Frontal cortex (tissue), 4 donors: ENCODE data around the gene TMED1. TPM values are rescaled to one million over a fixed set of nuclear protein-coding genes. Genes with fewer than 3 reads are reported as not detected.
A peak's percentile ranks its signal among the peaks of the same experiment; 100 is the strongest.

ENCODE experiments used
- DNase-seq, 2 donors: peaks; one replicate each; pipeline ENCODE4 v3.0.0; 2012; ENCODE audit warnings: low spot score in 2 of 2
- FAIRE-seq: peaks from 2 replicates; lab custom pipeline; 2012; peaks lifted over from hg19 to GRCh38; lab: Jason Lieb, UNC
- total RNA-seq: library from RNA; depleted of rRNA; stranded (reverse); fragments of >200 nt; gene quantifications from one replicate; pipeline ENCODE4 v1.2.3, GENCODE V29; 2014
- donor health status: control.
- donor health status: control.
- donor health status: control.

The TMED1 gene
- total RNA-seq, 1 donor from 2014 or later = 11.8 TPM

- DNase-seq = no peak
- FAIRE-seq = no peak
Observed at GRCh38 chr19:10815969-10816644, 19.9 kb downstream of the TMED1 start.

- DNase-seq (no peak), FAIRE-seq (no peak)
Observed at GRCh38 chr19:10815007-10815536, 20.9 kb downstream of the TMED1 start.

GRCh38 chr19:10812902-10813404 lies 23.1 kb downstream of the TMED1 start:
- FAIRE-seq (no peak), DNase-seq (no peak)

GRCh38 chr19:10812196-10812595 lies 23.8 kb downstream of the TMED1 start:
- FAIRE-seq (no peak), DNase-seq (no peak)

GRCh38 chr19:10811391-10812111 lies 24.5 kb downstream of the TMED1 start:
- FAIRE-seq = no peak
- DNase-seq = no peak

GRCh38 chr19:10809651-10810285 lies 26.2 kb downstream of the TMED1 start:
- DNase-seq (no peak), FAIRE-seq (no peak)

- FAIRE-seq = no peak
- DNase-seq = no peak
Observed at GRCh38 chr19:10808937-10809649, 26.9 kb downstream of the TMED1 start.

GRCh38 chr19:10805758-10806247 lies 30.2 kb downstream of the TMED1 start:
- FAIRE-seq = no peak
- DNase-seq = no peak

GRCh38 chr19:10805065-10805757 lies 30.8 kb downstream of the TMED1 start:
- FAIRE-seq (no peak), DNase-seq (no peak)

GRCh38 chr19:10803252-10803651 lies 32.8 kb downstream of the TMED1 start:
- FAIRE-seq = no peak
- DNase-seq = no peak

GRCh38 chr19:10802479-10802878 lies 33.5 kb downstream of the TMED1 start:
- DNase-seq = no peak
- FAIRE-seq = no peak

- no peak for FAIRE-seq
- no peak for DNase-seq
Observed at GRCh38 chr19:10800488-10800887, 35.5 kb downstream of the TMED1 start.

GRCh38 chr19:10797541-10798256 lies 38.3 kb downstream of the TMED1 start:
- peak in 1 of 2 donors; percentile 61 for DNase-seq

GRCh38 chr19:10797078-10797477 lies 38.9 kb downstream of the TMED1 start:
- no peak for FAIRE-seq

More at GRCh38 chr19:10797541-10798256, 38.3 kb downstream of the TMED1 start:
- FAIRE-seq = no peak

GRCh38 chr19:10796653-10797052 lies 39.4 kb downstream of the TMED1 start:
- DNase-seq (no peak), FAIRE-seq (no peak)

More at GRCh38 chr19:10797078-10797477, 38.9 kb downstream of the TMED1 start:
- DNase-seq = no peak

- DNase-seq (no peak), FAIRE-seq (no peak)
Observed at GRCh38 chr19:10789866-10790265, 46.1 kb downstream of the TMED1 start.

GRCh38 chr19:10788146-10788545 lies 47.9 kb downstream of the TMED1 start:
- DNase-seq (no peak), FAIRE-seq (no peak)

GRCh38 chr19:10784257-10784656 lies 51.8 kb downstream of the TMED1 start:
- DNase-seq (no peak), FAIRE-seq (no peak)
